ENCODE data around the gene SYT1. TPM values are rescaled to one million over a fixed set of nuclear protein-coding genes. Genes with fewer than 3 reads are reported as not detected.

Gene SYT1
- total RNA-seq, 1 donor from 2014 or later: 35.5 TPM

GRCh38 chr12:78968226-78968625 lies 103.7 kb downstream of the SYT1 start:
- no peak for TF ChIP-seq CTCF (conservative IDR thresholded peaks at IDR 0.05)
- Mint-ChIP-seq H3K27ac (no peak overlapping the region), H3K4me3 (no peak overlapping the region), H3K9me3 (no peaks in the 10 kb centered on the region), H3K36me3 (no peaks in the 10 kb centered on the region), H3K4me1 (ENCODE audit: unreplicated experiment) (no peaks in the 10 kb centered on the region), H3K27me3 (no peaks in the 10 kb centered on the region)
- no peak for DNase-seq (ENCODE audit: extremely low spot score, unreplicated experiment)

GRCh38 chr12:78970041-78970440 lies 105.5 kb downstream of the SYT1 start:
- Mint-ChIP-seq H3K36me3 (no peaks in the 10 kb centered on the region), H3K4me1 (ENCODE audit: unreplicated experiment) (no peaks in the 10 kb centered on the region), H3K4me3 (no peak overlapping the region), H3K27me3 (no peaks in the 10 kb centered on the region), H3K27ac (no peak overlapping the region), H3K9me3 (no peaks in the 10 kb centered on the region)
- no peak for DNase-seq (ENCODE audit: extremely low spot score, unreplicated experiment)
- no peak for TF ChIP-seq CTCF (conservative IDR thresholded peaks at IDR 0.05)

GRCh38 chr12:78977304-78977867 lies 112.8 kb downstream of the SYT1 start:
- Mint-ChIP-seq H3K9me3 (no peaks in the 10 kb centered on the region), H3K36me3 (no peaks in the 10 kb centered on the region), H3K4me3 (no peak overlapping the region), H3K27me3 (no peaks in the 10 kb centered on the region), H3K27ac (no peak overlapping the region), H3K4me1 (ENCODE audit: unreplicated experiment) (peaks cover 12% of the 10 kb centered on the region)
- no peak for TF ChIP-seq CTCF (conservative IDR thresholded peaks at IDR 0.05)
- no peak for DNase-seq (ENCODE audit: extremely low spot score, unreplicated experiment)

GRCh38 chr12:78994168-78994791 lies 129.7 kb downstream of the SYT1 start:
- Mint-ChIP-seq H3K4me1 (ENCODE audit: unreplicated experiment) (no peaks in the 10 kb centered on the region), H3K9me3 (no peaks in the 10 kb centered on the region), H3K36me3 (no peaks in the 10 kb centered on the region), H3K27me3 (no peaks in the 10 kb centered on the region), H3K4me3 (no peak overlapping the region), H3K27ac (no peak overlapping the region)
- TF ChIP-seq CTCF (conservative IDR thresholded peaks at IDR 0.05): no peak
- no peak for DNase-seq (ENCODE audit: extremely low spot score, unreplicated experiment)

DNA sequence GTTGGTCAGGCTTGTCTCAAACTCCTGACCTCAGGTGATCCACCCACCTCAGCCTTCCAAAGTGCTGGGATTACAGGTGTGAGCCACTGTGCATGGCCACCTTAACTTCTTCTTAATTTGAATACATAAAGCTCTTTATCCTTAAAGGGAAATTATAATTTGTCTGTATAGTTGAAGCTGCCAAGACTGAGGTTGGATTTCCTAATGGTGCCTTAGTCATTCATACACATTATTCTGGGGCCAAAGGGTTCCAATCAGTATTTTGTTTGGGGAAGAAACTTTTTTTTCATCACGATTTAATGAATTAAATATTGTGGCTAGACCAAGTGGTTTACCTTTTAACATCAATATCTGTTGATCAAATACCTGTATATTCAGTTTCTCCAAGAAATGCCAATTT lies 135.9 kb downstream of the SYT1 start:
- H3K9me3 Mint-ChIP-seq: no peaks in the 10 kb centered on the region

More for the DNA sequence above, 135.9 kb downstream of the SYT1 start:
- Mint-ChIP-seq H3K36me3 (no peaks in the 10 kb centered on the region), H3K4me1 (ENCODE audit: unreplicated experiment) (peaks cover 5% of the 10 kb centered on the region), H3K27me3 (no peaks in the 10 kb centered on the region), H3K27ac (no peak overlapping the region), H3K4me3 (no peak overlapping the region)
- DNase-seq (ENCODE audit: extremely low spot score, unreplicated experiment): no peak
- TF ChIP-seq CTCF (conservative IDR thresholded peaks at IDR 0.05): no peak

Measured in type B pancreatic cell (in vitro differentiated cells).